H7 (cell line): Measurements from ENCODE around the gene TP53BP2. TPM values are rescaled to one million over a fixed set of nuclear protein-coding genes. Genes with fewer than 3 reads are reported as not detected.

Experiments used
- DNase-seq: peaks from one replicate; pipeline ENCODE4 v3.0.0; 2012
- H3K27me3 ChIP-seq: 2 replicates; pipeline ENCODE4 v1.6.0; 2011; ENCODE audit warnings: mild to moderate bottlenecking, low read length; ENCODE audit not compliant: control insufficient read depth, insufficient read depth
- H3K36me3 ChIP-seq: replicated peaks from 2 replicates; pipeline ENCODE4 v1.5.1; 2011; ENCODE audit warnings: low read length; ENCODE audit not compliant: control insufficient read depth, insufficient read depth
- H3K4me3 ChIP-seq: 2 replicates; pipeline ENCODE4 v1.5.1; 2011; ENCODE audit warnings: low read depth, mild to moderate bottlenecking, control low read depth, low read length, moderate library complexity; ENCODE audit not compliant: insufficient read depth
- total RNA-seq: library from RNA; depleted of rRNA; stranded (reverse); fragments of >200 nt; shearing (Covaris generic); gene quantifications from 2 replicates; pipeline ENCODE4 v1.2.3, GENCODE V29; 2014; rRNA removed

TP53BP2 gene
- total RNA-seq, 1 experiment from 2014 or later: 42.7 TPM

- Histone ChIP-seq H3K27me3 (peaks cover 38% of the 10 kb centered on the region), H3K4me3 (no peak overlapping the region), H3K36me3 (no peaks in the 10 kb centered on the region; the same call in 1 of the 2 replicates)
- no peak for DNase-seq
These were observed 115.1 kb downstream of the TP53BP2 start for GRCh38 chr1:223730479-223731132.

GRCh38 chr1:223729906-223730305, 115.8 kb downstream of the TP53BP2 start:
- Histone ChIP-seq H3K27me3 (peaks cover 38% of the 10 kb centered on the region), H3K36me3 (no peaks in the 10 kb centered on the region; the same call in 1 of the 2 replicates), H3K4me3 (no peak overlapping the region)
- DNase-seq: peak; percentile 22

Other genes starting within 250 kb of the TP53BP2 start
- not detected in 2 replicates for gene CAPN8, start 180.2 kb downstream of the TP53BP2 start, total RNA-seq
- 46.8 and 60.4 TPM in 2 replicates for gene CAPN2, start 133.4 kb downstream of the TP53BP2 start, total RNA-seq